Endothelial cell of umbilical vein (primary cell): ENCODE data around the gene PARD6G.
"Not testable (repeated sequence)": the region's sequence is repeated elsewhere in the genome, so short reads cannot be mapped to it uniquely, and the experiment has no call there.

ENCODE experiments used
- CTCF ChIP-seq, 2 donors: IDR thresholded peaks; 1 replicate in 1 of 2; 2 replicates in 1 of 2; pipeline ENCODE4 v1.5.1; 2011; ENCODE audit warnings: low read length in 2 of 2, mild to moderate bottlenecking in 2 of 2, moderate library complexity in 2 of 2, control low read depth in 1 of 2, inconsistent platforms in 1 of 2, low read depth in 1 of 2; ENCODE audit not compliant: insufficient read depth in 1 of 2; ENCODE audit errors: extremely low read depth in 1 of 2
- EZH2 ChIP-seq: IDR thresholded peaks from 2 replicates; pipeline ENCODE4 v1.6.1; 2012; ENCODE audit warnings: borderline replicate concordance, low read depth, mild to moderate bottlenecking, moderate library complexity, low read length, inconsistent platforms; ENCODE audit not compliant: severe bottlenecking
- GATA2 ChIP-seq: IDR thresholded peaks from 2 replicates; pipeline ENCODE4 v1.7.0; 2011; ENCODE audit warnings: low read depth, mild to moderate bottlenecking, moderate library complexity, mixed read lengths, low read length; ENCODE audit not compliant: insufficient read length, insufficient read depth
- POLR2A ChIP-seq: IDR thresholded peaks from 2 replicates; pipeline ENCODE4 v1.6.1; 2012; ENCODE audit warnings: low read depth, mild to moderate bottlenecking, control low read depth, low read length
- POLR2AphosphoS5 ChIP-seq: IDR thresholded peaks from 2 replicates; pipeline ENCODE4 v1.6.1; 2012; ENCODE audit warnings: low read depth, mild to moderate bottlenecking, control low read depth, low read length, moderate library complexity; ENCODE audit not compliant: insufficient read depth

GRCh38 chr18:80237519-80237918 is 9.8 kb downstream of the PARD6G start:
- not testable (repeated sequence) for TF ChIP-seq POLR2AphosphoS5; GATA2; POLR2A; CTCF (IDR thresholded peaks at IDR 0.05; ENCODE audit: extremely low read depth in 1 of 2, insufficient read depth in 1 of 2, low read depth in 1 of 2, low read length in 2 of 2); EZH2
